ENCODE measurements around the gene CACNA1C.
"Not testable (repeated sequence)": the region's sequence is repeated elsewhere in the genome, so short reads cannot be mapped to it uniquely, and the experiment has no call there.

CACNA1C gene

GRCh38 chr12:2692080-2692479 is 639.3 kb downstream of the CACNA1C start:
- no peak for DNase-seq

- DNase-seq, result no peak
Measured at GRCh38 chr12:2693244-2693860, 640.6 kb downstream of the CACNA1C start.

GRCh38 chr12:2693980-2694610 is 641.3 kb downstream of the CACNA1C start:
- DNase-seq, result no peak

GRCh38 chr12:2696136-2696535 is 643.3 kb downstream of the CACNA1C start:
- no peak for DNase-seq

DNA sequence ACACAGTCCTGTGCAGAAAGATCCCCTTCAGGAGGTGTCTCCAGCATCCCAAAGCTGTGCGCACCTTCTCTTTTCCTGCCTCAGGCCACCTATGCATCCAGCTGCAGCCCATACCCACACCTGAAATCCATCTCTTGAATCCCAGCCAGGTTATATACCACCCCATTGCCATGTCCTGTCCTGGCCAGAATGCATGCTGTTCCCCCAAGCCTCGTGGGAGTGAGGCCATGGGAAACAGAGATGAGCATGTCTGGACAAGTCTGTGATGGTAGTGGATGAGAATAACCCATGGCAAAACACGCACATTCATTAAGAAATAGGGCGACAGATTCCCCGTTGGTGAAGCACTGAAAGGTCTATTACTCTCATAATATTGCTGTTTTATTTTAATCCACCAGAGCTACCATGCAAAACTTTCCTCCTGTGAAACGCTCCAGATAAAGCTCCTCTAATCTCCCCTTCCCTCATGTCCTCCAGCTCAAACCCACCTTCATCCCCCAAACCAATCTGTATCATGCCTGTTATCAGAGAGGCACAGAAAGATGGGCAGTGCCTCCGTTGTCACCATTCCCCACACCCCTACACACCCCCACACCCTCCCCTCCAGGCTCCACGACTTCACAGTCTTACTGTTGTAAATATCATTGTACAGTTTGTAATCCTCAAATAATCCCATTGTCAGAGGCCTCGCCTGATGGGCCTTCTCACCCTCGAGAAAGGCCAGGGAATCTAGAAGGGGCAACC is 644.4 kb downstream of the CACNA1C start:
- DNase-seq, result no peak

GRCh38 chr12:2698566-2698965 is 645.8 kb downstream of the CACNA1C start:
- no peak for DNase-seq

- DNase-seq, result no peak
Measured at GRCh38 chr12:2710701-2711100, 657.9 kb downstream of the CACNA1C start.

DNA sequence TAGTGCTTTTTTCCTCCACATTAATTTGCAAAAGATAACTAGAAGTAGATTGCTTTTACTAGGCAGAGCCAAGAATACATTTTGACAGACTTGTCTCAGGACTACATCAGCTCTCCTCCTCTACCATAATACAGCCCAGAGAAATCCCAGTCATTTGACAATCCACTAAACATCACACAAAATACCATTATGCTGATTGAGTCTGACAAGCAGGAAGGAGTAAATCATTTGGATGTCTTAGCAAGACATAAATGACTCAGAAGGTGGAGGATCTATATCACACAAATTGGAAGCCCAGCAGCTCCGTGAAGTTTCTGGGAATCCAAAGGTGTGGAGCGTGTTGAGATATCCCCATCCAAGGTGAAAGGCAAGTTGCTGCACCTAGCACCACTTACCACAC is 666.6 kb downstream of the CACNA1C start:
- no peak for DNase-seq

- DNase-seq, result no peak
Measured at GRCh38 chr12:2722806-2723205, 670.0 kb downstream of the CACNA1C start.

DNA sequence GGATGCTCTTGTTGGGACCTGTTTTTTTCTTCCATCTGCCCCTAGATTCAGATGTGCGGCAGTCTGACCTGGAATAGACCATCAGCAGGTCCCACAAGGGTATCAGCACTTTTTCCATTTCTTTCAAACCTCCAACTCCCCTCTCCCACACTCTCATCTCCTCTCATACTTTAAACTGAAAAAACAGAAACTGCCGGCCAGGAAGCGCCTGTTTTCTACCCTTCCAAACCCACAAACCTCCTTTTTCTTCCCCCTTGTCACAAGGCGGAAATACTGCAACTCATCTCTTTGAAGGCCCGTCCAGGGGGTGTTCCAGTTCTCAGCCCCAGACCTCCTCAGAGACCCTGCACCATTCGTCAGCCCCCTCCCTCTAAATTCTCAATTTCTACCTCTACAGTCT is 679.5 kb downstream of the CACNA1C start:
- no peak for DNase-seq

DNA sequence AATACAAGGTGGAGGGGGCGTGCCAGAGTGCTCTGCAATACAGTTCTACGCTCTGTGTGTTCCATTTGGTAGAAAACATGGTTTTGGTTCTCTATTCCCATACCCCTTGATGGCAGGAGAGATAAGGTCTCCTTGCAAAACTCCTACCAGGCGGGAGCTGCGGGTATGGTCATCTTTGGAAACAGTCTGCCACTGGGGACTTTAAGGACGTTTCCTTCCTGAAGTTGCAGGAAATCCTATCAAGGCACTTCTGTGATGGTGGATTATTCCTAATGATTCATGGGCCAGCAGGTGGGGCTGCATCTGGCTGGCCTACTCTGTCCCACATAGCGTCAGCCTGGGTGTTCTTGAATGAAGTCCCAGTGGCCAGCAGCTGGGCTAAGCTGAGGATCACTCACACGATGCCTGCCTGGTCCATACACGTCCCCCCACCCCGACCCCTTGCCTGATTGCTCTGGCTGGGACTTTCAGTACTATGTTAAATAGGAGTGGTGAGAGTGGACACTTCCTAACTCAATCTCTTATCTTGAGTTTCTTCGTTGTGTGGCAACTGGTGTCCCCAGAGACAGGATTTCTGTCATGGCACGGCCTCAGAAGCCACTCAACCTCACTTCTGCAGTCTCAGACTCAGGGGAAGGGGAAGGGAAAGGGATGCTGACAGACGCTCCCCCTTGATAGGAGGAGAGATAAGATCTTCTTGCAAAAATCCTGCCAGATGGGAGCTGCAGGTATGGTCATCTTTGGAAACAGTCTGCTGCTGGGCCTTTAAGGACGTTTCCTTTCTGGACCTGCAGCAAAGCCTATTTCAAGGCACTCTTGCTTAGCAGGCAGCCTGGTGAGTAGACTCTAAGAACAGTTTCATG is 680.9 kb downstream of the CACNA1C start:
- DNase-seq, result no peak

- no peak for DNase-seq
Measured at GRCh38 chr12:2735432-2735831, 682.6 kb downstream of the CACNA1C start.

GRCh38 chr12:2737656-2738241 is 685.0 kb downstream of the CACNA1C start:
- peak in 1 of 14 donors; percentile 14 for DNase-seq

DNA sequence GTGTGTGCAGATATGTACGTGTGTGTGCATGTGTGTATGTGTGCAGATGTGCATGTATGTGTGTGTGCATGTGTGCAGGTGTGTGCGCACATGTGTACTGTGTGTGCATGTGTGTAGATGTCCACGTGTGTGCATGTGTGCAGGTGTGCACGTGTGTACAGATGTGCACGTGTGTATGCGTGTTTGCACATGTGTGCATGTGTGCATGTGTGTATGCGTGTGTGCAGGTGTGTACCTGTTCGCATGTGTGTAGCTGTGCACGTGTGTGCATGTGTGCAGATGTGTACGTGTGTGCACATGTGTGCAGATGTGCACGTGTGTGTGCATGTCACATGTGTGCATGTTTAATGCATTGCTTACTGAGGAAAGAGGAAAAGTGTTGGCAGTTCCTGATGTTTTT is 686.3 kb downstream of the CACNA1C start:
- no peak for DNase-seq

DNA sequence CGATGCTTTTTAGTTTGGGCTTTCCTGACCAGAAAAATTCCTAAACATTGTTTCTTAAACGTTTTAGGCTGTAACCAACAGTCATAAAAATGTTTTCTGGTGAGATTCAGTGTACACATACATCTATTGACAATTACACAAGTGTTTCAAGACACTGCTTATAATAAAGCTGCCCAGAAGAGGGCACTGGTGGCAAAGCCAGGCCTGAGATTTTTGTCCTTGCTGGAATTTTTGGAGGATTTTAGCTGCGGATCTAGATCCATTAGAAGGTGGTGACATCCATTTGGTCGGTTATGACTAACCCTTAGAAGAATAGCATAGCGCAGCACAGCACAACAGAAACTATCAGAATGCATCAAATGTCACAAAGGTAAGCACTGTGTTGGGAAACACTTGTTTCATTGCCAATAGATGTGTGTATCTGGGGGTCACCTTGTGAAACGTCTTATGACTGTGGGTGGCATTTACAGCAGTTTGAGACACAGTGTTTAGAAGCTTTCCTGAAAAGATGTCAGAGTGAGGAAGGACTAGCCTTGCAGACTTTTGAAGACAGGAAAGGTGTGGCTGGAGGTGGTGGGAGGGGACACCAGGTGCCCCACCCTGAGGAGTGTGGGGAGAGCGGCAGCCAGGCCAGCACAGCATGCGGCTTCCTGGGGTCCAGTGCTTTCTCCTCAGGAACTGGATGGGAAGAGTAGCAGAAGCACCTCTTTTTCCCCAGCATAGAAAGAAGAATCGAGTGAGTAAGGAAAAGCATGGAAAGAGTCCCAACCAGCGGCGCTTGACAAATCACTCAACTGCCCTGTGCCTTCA is 687.2 kb downstream of the CACNA1C start:
- DNase-seq, result peak in 4 of 14 donors; percentile 0 to 62 (median 5)

- DNase-seq, result not testable (repeated sequence)
Measured at GRCh38 chr12:2742037-2742436, 689.2 kb downstream of the CACNA1C start.

DNA sequence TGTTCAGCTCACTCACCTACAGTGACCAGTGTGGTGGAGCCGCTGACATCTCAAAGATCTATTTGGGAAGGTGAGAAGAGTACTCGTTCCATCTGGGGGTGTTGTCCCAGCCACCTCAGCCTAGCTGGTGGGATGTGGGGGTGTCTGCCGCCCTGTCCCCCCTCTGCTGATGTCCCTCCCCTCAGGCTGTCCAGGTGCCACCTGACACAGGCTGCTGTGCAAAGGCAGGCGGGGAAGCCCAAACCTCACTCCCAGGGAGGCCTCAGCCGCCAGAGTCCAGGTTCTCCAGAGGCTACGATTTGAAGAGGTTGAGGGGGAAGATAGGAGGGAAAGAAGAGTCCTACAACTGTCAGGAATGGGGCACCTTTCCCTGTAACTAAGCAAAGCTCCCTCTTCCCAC is 690.7 kb downstream of the CACNA1C start:
- no peak for DNase-seq

DNA sequence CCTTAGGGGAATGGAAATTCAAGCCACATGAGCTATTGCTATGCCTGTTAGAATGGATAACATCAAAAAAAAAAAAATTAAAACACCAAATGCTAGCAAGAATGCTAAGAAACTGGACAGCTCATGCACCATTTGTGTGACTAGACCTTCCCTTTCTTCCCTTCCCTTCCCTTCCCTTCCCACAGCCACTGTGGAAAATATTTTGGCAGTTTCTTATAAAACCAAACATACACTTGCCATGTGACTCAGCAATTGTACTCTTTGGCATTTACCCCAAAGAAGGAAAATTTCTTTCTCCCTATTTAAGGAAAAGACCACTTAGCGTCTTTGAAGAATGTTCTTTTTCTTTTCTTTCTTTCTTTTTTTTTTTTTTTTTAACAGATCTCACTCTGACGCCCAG is 692.9 kb downstream of the CACNA1C start:
- DNase-seq, result no peak
